ENCODE data around the gene ZNF346. TPM values are rescaled to one million over a fixed set of nuclear protein-coding genes. Genes with fewer than 3 reads are reported as not detected.

ZNF346 gene
- total RNA-seq, 4 donors from 2014 or later: 5.2 to 8.0 (median 6.8) TPM

GRCh38 chr5:177049285-177049684 is 26.8 kb downstream of the ZNF346 start:
- Histone ChIP-seq H3K4me1 (no peaks in the 10 kb centered on the region), H3K27ac (no peak overlapping the region), H3K27me3 (no peaks in the 10 kb centered on the region), H3K36me3 (peaks cover 0 to 67% of the 10 kb centered on the region in 2 donors), H3K9me3 (no peaks in the 10 kb centered on the region), H3K4me3 (no peak overlapping the region)
- DNase-seq: no peak
- TF ChIP-seq CTCF (IDR thresholded peaks at IDR 0.05 in 4 of 5, conservative IDR thresholded peaks at IDR 0.05 in 1 of 5) (no peak), POLR2A (IDR thresholded peaks at IDR 0.05) (no peak)
- in situ Hi-C loops (cut with MboI; ENCODE audit: low sequenced_read_pairs in 4 of 4) (no loop called here), intact Hi-C loops (cut with DNase I; ENCODE audit: low total_unique reads) (no loop called here)
- ATAC-seq: no peak

- DNase-seq (no peak), ATAC-seq (no peak)
- Histone ChIP-seq H3K27ac (no peak overlapping the region), H3K4me1 (no peaks in the 10 kb centered on the region), H3K36me3 (peaks cover 0 to 18% of the 10 kb centered on the region in 2 donors), H3K4me3 (no peak overlapping the region), H3K9me3 (no peaks in the 10 kb centered on the region), H3K27me3 (no peaks in the 10 kb centered on the region)
- in situ Hi-C loops (cut with MboI; ENCODE audit: low sequenced_read_pairs in 4 of 4) (no loop called here), intact Hi-C loops (cut with DNase I; ENCODE audit: low total_unique reads) (no loop called here)
- no peak for TF ChIP-seq CTCF (IDR thresholded peaks at IDR 0.05 in 4 of 5, conservative IDR thresholded peaks at IDR 0.05 in 1 of 5)
- TF ChIP-seq POLR2A (IDR thresholded peaks at IDR 0.05): no peak
These were observed 42.2 kb downstream of the ZNF346 start for GRCh38 chr5:177064500-177065277.

GRCh38 chr5:177065491-177065890 is 43.0 kb downstream of the ZNF346 start:
- H3K4me1 ChIP-seq: no peaks in the 10 kb centered on the region
- intact Hi-C loops (cut with DNase I; ENCODE audit: low total_unique reads) (no loop called here), in situ Hi-C loops (cut with MboI; ENCODE audit: low sequenced_read_pairs in 4 of 4) (no loop called here)
- TF ChIP-seq POLR2A (IDR thresholded peaks at IDR 0.05): no peak
- TF ChIP-seq CTCF (IDR thresholded peaks at IDR 0.05 in 4 of 5, conservative IDR thresholded peaks at IDR 0.05 in 1 of 5): no peak
- no peak overlapping the region for H3K27ac ChIP-seq
- ATAC-seq: no peak
- DNase-seq: no peak
- H3K9me3 ChIP-seq: no peaks in the 10 kb centered on the region
- H3K4me3 ChIP-seq: no peak overlapping the region
- H3K36me3 ChIP-seq: peaks cover 0 to 18% of the 10 kb centered on the region in 2 donors
- no peaks in the 10 kb centered on the region for H3K27me3 ChIP-seq

GRCh38 chr5:177066224-177066623 is 43.7 kb downstream of the ZNF346 start:
- DNase-seq: no peak
- Histone ChIP-seq H3K36me3 (peaks cover 0 to 18% of the 10 kb centered on the region in 2 donors), H3K9me3 (no peaks in the 10 kb centered on the region), H3K4me3 (no peak overlapping the region), H3K4me1 (no peaks in the 10 kb centered on the region), H3K27me3 (no peaks in the 10 kb centered on the region), H3K27ac (no peak overlapping the region)
- in situ Hi-C loops (cut with MboI; ENCODE audit: low sequenced_read_pairs in 4 of 4) (no loop called here), intact Hi-C loops (cut with DNase I; ENCODE audit: low total_unique reads) (no loop called here)
- ATAC-seq: no peak
- TF ChIP-seq POLR2A (IDR thresholded peaks at IDR 0.05) (no peak), CTCF (IDR thresholded peaks at IDR 0.05 in 4 of 5, conservative IDR thresholded peaks at IDR 0.05 in 1 of 5) (no peak)

Data from gastrocnemius medialis (tissue), 4 donors.